Measurements from ENCODE around the gene FCHSD2.
"Not testable (repeated sequence)": the region's sequence is repeated elsewhere in the genome, so short reads cannot be mapped to it uniquely, and the experiment has no call there.

Gene FCHSD2

DNA sequence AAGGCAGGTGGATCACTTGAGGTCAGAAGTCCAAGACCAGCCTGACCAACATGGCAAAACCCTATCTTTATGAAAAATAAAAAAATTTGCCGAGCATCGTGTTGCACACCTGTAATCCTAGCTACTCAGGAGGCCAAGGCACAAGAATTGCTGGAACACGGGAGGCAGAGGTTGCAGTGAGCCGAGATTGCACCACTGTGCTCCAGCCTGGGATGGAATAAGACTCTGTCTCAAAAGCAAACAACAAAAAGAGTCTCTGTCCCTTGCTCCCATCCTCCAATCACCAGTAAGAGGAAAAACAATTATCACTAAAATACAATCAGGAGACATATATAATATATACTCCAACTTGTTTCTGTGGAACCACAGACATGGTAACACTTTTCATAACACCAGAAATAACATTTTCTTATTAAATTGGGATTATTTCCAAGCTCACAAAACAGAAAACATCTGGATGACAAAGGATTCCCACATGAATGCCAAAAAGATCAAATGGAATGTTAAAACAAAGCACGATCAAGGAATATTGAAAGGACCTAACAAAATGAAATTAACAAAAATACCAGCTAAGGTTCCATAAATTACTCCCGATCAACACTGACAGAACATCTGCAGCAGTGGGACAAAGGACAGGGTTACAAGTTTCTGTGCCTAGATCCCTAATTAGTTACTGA lies 15.2 kb downstream of the FCHSD2 start:
- CTCF ChIA-PET: interaction anchor here (0.9 to 4.0 kb wide), 5 partner anchors 9 to 54 kb away, joined by 3 to 24 read pairs (median 4); no protein-coding TSS in a partner anchor
- peaks cover 0 to 16% (median 8%) of the 10 kb centered on the region in 5 experiments for H3K9me3 ChIP-seq (ENCODE audit: control extremely low read depth in 1 of 5, control insufficient read depth in 4 of 5, insufficient read depth in 2 of 5, low read depth in 1 of 5, low read length in 4 of 5)
- POLR2A ChIA-PET: interaction anchor here (1.3 kb wide), 1 partner anchor 9 kb away, joined by 4 read pairs; no protein-coding TSS in a partner anchor

GRCh38 chr11:73124800-73125199 lies 17.3 kb downstream of the FCHSD2 start:
- Histone ChIP-seq H3K4me3 (ENCODE audit: control insufficient read depth in 1 of 7, extremely low read depth in 1 of 7, insufficient read depth in 4 of 7, low read depth in 2 of 7, low read length in 6 of 7) (no peak overlapping the region), H3K27me3 (replicated peaks in 2 of 5; ENCODE audit: control insufficient read depth in 4 of 5, insufficient read depth in 5 of 5, low read length in 4 of 5) (no peaks in the 10 kb centered on the region), H3K4me1 (ENCODE audit: control extremely low read depth in 1 of 4, control insufficient read depth in 4 of 4, insufficient read depth in 4 of 4, low read length in 3 of 4) (no peaks in the 10 kb centered on the region), H3K27ac (ENCODE audit: insufficient read depth in 1 of 2, low read depth in 1 of 2, low read length in 2 of 2, poor library complexity in 1 of 2, severe bottlenecking in 2 of 2) (no peak overlapping the region), H3K9me3 (ENCODE audit: control extremely low read depth in 1 of 5, control insufficient read depth in 4 of 5, insufficient read depth in 2 of 5, low read depth in 1 of 5, low read length in 4 of 5) (peaks cover 0 to 18% (median 8%) of the 10 kb centered on the region in 5 experiments), H3K36me3 (ENCODE audit: control insufficient read depth in 4 of 4, insufficient read depth in 4 of 4, low read length in 3 of 4) (peaks cover 6 to 61% (median 41%) of the 10 kb centered on the region in 4 experiments)
- POLR2A ChIA-PET: no interaction called here
- CTCF ChIA-PET: interaction anchor here (0.6 to 4.0 kb wide), 6 partner anchors 11 to 53 kb away, joined by 3 to 24 read pairs (median 3); no protein-coding TSS in a partner anchor
- peak in 2 of 3 donors; percentile 49 to 64 for DNase-seq

More for the DNA sequence above, 15.2 kb downstream of the FCHSD2 start:
- no peaks in the 10 kb centered on the region for H3K4me1 ChIP-seq (ENCODE audit: control extremely low read depth in 1 of 4, control insufficient read depth in 4 of 4, insufficient read depth in 4 of 4, low read length in 3 of 4)
- no peak overlapping the region for H3K27ac ChIP-seq (ENCODE audit: insufficient read depth in 1 of 2, low read depth in 1 of 2, low read length in 2 of 2, poor library complexity in 1 of 2, severe bottlenecking in 2 of 2)
- H3K36me3 ChIP-seq (ENCODE audit: control insufficient read depth in 4 of 4, insufficient read depth in 4 of 4, low read length in 3 of 4): peaks cover 8 to 68% (median 39%) of the 10 kb centered on the region in 4 experiments
- DNase-seq: no peak
- peak overlapping the region in 1 of 7 experiments; percentile 2 for H3K4me3 ChIP-seq (ENCODE audit: control insufficient read depth in 1 of 7, extremely low read depth in 1 of 7, insufficient read depth in 4 of 7, low read depth in 2 of 7, low read length in 6 of 7)
- H3K27me3 ChIP-seq (replicated peaks in 2 of 5; ENCODE audit: control insufficient read depth in 4 of 5, insufficient read depth in 5 of 5, low read length in 4 of 5): no peaks in the 10 kb centered on the region
- 95% methylated on average over 6 of the region's 6 CpGs for WGBS (ENCODE audit: insufficient coverage)

DNA sequence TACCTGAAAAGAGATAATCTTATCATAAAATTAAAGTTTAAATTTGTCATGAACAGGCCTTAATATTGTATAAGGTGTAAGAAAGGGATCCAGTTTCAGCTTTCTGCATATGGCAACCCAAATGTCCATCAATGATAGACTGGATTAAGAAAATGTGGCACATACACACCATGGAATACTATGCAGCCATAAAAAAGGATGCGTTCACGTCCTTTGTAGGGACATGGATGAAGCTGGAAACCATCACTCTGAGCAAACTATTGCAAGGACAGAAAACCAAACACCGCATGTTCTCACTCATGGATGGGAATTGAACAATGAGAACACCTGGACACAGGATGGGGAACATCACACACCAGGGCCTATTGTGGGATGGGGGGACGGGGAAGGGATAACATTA lies 18.2 kb downstream of the FCHSD2 start:
- Histone ChIP-seq H3K9me3 (ENCODE audit: control extremely low read depth in 1 of 5, control insufficient read depth in 4 of 5, insufficient read depth in 2 of 5, low read depth in 1 of 5, low read length in 4 of 5) (peaks cover 0 to 18% (median 8%) of the 10 kb centered on the region in 5 experiments), H3K36me3 (ENCODE audit: control insufficient read depth in 4 of 4, insufficient read depth in 4 of 4, low read length in 3 of 4) (peaks cover 6 to 57% (median 39%) of the 10 kb centered on the region in 4 experiments)
- H3K4me1 ChIP-seq (ENCODE audit: control extremely low read depth in 1 of 4, control insufficient read depth in 4 of 4, insufficient read depth in 4 of 4, low read length in 3 of 4); H3K27me3 ChIP-seq (replicated peaks in 2 of 5; ENCODE audit: control insufficient read depth in 4 of 5, insufficient read depth in 5 of 5, low read length in 4 of 5); H3K27ac ChIP-seq (ENCODE audit: insufficient read depth in 1 of 2, low read depth in 1 of 2, low read length in 2 of 2, poor library complexity in 1 of 2, severe bottlenecking in 2 of 2); DNase-seq; POLR2A ChIA-PET; H3K4me3 ChIP-seq (ENCODE audit: control insufficient read depth in 1 of 7, extremely low read depth in 1 of 7, insufficient read depth in 4 of 7, low read depth in 2 of 7, low read length in 6 of 7): not testable (repeated sequence)
- CTCF ChIA-PET: interaction anchor here (1.5 to 4.0 kb wide), 2 partner anchors 12 kb away, joined by 4 to 24 read pairs; no protein-coding TSS in a partner anchor
- WGBS (ENCODE audit: insufficient coverage): no CpG with 5 or more reads among the region's 4 CpGs

- Histone ChIP-seq H3K27me3 (replicated peaks in 2 of 5; ENCODE audit: control insufficient read depth in 4 of 5, insufficient read depth in 5 of 5, low read length in 4 of 5) (no peaks in the 10 kb centered on the region), H3K9me3 (ENCODE audit: control extremely low read depth in 1 of 5, control insufficient read depth in 4 of 5, insufficient read depth in 2 of 5, low read depth in 1 of 5, low read length in 4 of 5) (peaks cover 0 to 18% (median 8%) of the 10 kb centered on the region in 5 experiments), H3K27ac (ENCODE audit: insufficient read depth in 1 of 2, low read depth in 1 of 2, low read length in 2 of 2, poor library complexity in 1 of 2, severe bottlenecking in 2 of 2) (no peak overlapping the region), H3K36me3 (ENCODE audit: control insufficient read depth in 4 of 4, insufficient read depth in 4 of 4, low read length in 3 of 4) (peaks cover 6 to 44% (median 30%) of the 10 kb centered on the region in 4 experiments), H3K4me3 (ENCODE audit: control insufficient read depth in 1 of 7, extremely low read depth in 1 of 7, insufficient read depth in 4 of 7, low read depth in 2 of 7, low read length in 6 of 7) (no peak overlapping the region), H3K4me1 (ENCODE audit: control extremely low read depth in 1 of 4, control insufficient read depth in 4 of 4, insufficient read depth in 4 of 4, low read length in 3 of 4) (no peaks in the 10 kb centered on the region)
- CTCF ChIA-PET: interaction anchor here (0.6 to 1.8 kb wide), 4 partner anchors 9 to 74 kb away, joined by 3 to 6 read pairs (median 6); no protein-coding TSS in a partner anchor
- no peak for DNase-seq
- POLR2A ChIA-PET: no interaction called here
These were observed 20.4 kb downstream of the FCHSD2 start for GRCh38 chr11:73121692-73122091.

DNA sequence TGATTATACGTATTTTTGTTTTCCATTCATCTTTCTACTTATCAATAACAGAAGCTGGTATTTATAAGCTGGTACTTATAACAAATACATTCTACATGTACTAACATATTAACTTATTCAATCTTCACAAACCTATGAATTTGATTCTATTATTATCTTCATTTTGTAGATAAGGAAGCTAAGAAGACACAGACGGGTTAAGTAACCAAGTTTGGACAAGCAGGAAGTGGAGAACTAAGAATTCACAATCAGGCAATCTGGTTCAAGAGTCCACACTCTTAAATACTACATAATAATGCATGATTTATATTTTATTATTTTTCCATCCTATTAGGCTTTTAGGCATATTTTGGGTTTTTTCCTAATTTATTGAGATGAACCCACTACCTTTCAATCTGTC lies 25.0 kb downstream of the FCHSD2 start:
- H3K4me3 ChIP-seq (ENCODE audit: control insufficient read depth in 1 of 7, extremely low read depth in 1 of 7, insufficient read depth in 4 of 7, low read depth in 2 of 7, low read length in 6 of 7): no peak overlapping the region
- WGBS (ENCODE audit: insufficient coverage): no CpG with 5 or more reads among the region's 2 CpGs
- ChIA-PET POLR2A (no interaction called here), CTCF (interaction anchor here (1.2 to 1.6 kb wide), 4 partner anchors 10 to 61 kb away, joined by 4 to 5 read pairs (median 4); no protein-coding TSS in a partner anchor)
- peaks cover 0 to 10% (median 2%) of the 10 kb centered on the region in 5 experiments for H3K9me3 ChIP-seq (ENCODE audit: control extremely low read depth in 1 of 5, control insufficient read depth in 4 of 5, insufficient read depth in 2 of 5, low read depth in 1 of 5, low read length in 4 of 5)
- H3K27ac ChIP-seq (ENCODE audit: insufficient read depth in 1 of 2, low read depth in 1 of 2, low read length in 2 of 2, poor library complexity in 1 of 2, severe bottlenecking in 2 of 2): no peak overlapping the region
- DNase-seq: no peak
- H3K4me1 ChIP-seq (ENCODE audit: control extremely low read depth in 1 of 4, control insufficient read depth in 4 of 4, insufficient read depth in 4 of 4, low read length in 3 of 4): no peaks in the 10 kb centered on the region
- H3K27me3 ChIP-seq (replicated peaks in 2 of 5; ENCODE audit: control insufficient read depth in 4 of 5, insufficient read depth in 5 of 5, low read length in 4 of 5): no peaks in the 10 kb centered on the region
- H3K36me3 ChIP-seq (ENCODE audit: control insufficient read depth in 4 of 4, insufficient read depth in 4 of 4, low read length in 3 of 4): peaks cover 17 to 40% (median 28%) of the 10 kb centered on the region in 4 experiments

GRCh38 chr11:73116636-73117035 lies 25.5 kb downstream of the FCHSD2 start:
- H3K27me3 ChIP-seq (replicated peaks in 2 of 5; ENCODE audit: control insufficient read depth in 4 of 5, insufficient read depth in 5 of 5, low read length in 4 of 5): no peaks in the 10 kb centered on the region
- peaks cover 17 to 38% (median 27%) of the 10 kb centered on the region in 4 experiments for H3K36me3 ChIP-seq (ENCODE audit: control insufficient read depth in 4 of 4, insufficient read depth in 4 of 4, low read length in 3 of 4)
- H3K4me3 ChIP-seq (ENCODE audit: control insufficient read depth in 1 of 7, extremely low read depth in 1 of 7, insufficient read depth in 4 of 7, low read depth in 2 of 7, low read length in 6 of 7): no peak overlapping the region
- ChIA-PET POLR2A (no interaction called here), CTCF (interaction anchor here (1.2 to 1.6 kb wide), 4 partner anchors 11 to 61 kb away, joined by 4 to 5 read pairs (median 4); no protein-coding TSS in a partner anchor)
- DNase-seq: peak in 2 of 3 donors; percentile 35 to 56
- 80% methylated on average over 1 of the region's 8 CpGs for WGBS (ENCODE audit: insufficient coverage)
- H3K4me1 ChIP-seq (ENCODE audit: control extremely low read depth in 1 of 4, control insufficient read depth in 4 of 4, insufficient read depth in 4 of 4, low read length in 3 of 4): no peaks in the 10 kb centered on the region
- H3K9me3 ChIP-seq (ENCODE audit: control extremely low read depth in 1 of 5, control insufficient read depth in 4 of 5, insufficient read depth in 2 of 5, low read depth in 1 of 5, low read length in 4 of 5): peaks cover 0 to 11% (median 2%) of the 10 kb centered on the region in 5 experiments
- H3K27ac ChIP-seq (ENCODE audit: insufficient read depth in 1 of 2, low read depth in 1 of 2, low read length in 2 of 2, poor library complexity in 1 of 2, severe bottlenecking in 2 of 2): no peak overlapping the region

DNA sequence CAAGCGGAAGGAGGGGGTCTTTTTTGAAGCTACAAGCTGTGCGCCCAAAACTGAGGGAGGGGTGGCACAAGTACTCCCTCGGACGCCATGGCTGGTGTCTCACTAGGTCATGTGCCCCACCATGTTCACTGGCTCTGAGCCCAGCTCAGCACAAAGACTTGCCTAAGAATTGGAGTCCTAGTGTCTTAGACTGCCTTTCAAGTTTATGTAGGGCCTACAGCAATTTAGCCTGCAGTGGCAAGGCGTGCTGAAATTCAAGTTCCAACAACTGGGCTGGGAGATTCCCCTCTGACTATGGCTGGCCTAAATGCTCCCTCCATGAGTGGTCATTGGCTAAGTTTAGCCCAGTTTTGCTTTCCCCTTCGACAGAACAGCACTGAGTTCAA lies 27.3 kb downstream of the FCHSD2 start:
- ChIA-PET POLR2A (interaction anchor here (1.2 kb wide), 1 partner anchor 11 kb away, joined by 3 read pairs; no protein-coding TSS in a partner anchor), CTCF (interaction anchor here (1.3 kb wide), 1 partner anchor 13 kb away, joined by 4 read pairs; no protein-coding TSS in a partner anchor)
- Histone ChIP-seq H3K4me3 (ENCODE audit: control insufficient read depth in 1 of 7, extremely low read depth in 1 of 7, insufficient read depth in 4 of 7, low read depth in 2 of 7, low read length in 6 of 7) (no peak overlapping the region), H3K9me3 (ENCODE audit: control extremely low read depth in 1 of 5, control insufficient read depth in 4 of 5, insufficient read depth in 2 of 5, low read depth in 1 of 5, low read length in 4 of 5) (peaks cover 2 to 21% (median 4%) of the 10 kb centered on the region in 5 experiments), H3K4me1 (ENCODE audit: control extremely low read depth in 1 of 4, control insufficient read depth in 4 of 4, insufficient read depth in 4 of 4, low read length in 3 of 4) (no peaks in the 10 kb centered on the region), H3K27ac (ENCODE audit: insufficient read depth in 1 of 2, low read depth in 1 of 2, low read length in 2 of 2, poor library complexity in 1 of 2, severe bottlenecking in 2 of 2) (no peak overlapping the region), H3K27me3 (replicated peaks in 2 of 5; ENCODE audit: control insufficient read depth in 4 of 5, insufficient read depth in 5 of 5, low read length in 4 of 5) (no peaks in the 10 kb centered on the region), H3K36me3 (ENCODE audit: control insufficient read depth in 4 of 4, insufficient read depth in 4 of 4, low read length in 3 of 4) (peaks cover 17 to 33% (median 25%) of the 10 kb centered on the region in 4 experiments)
- 98% methylated on average over 6 of the region's 6 CpGs for WGBS (ENCODE audit: insufficient coverage)
- DNase-seq: no peak

Data from common myeloid progenitor, CD34-positive (primary cell).